ENCODE measurements around the gene ATP9A.

GRCh38 chr20:51687108-51687507 lies 81.1 kb downstream of the ATP9A start:
- TF ChIP-seq, protein P1, sequence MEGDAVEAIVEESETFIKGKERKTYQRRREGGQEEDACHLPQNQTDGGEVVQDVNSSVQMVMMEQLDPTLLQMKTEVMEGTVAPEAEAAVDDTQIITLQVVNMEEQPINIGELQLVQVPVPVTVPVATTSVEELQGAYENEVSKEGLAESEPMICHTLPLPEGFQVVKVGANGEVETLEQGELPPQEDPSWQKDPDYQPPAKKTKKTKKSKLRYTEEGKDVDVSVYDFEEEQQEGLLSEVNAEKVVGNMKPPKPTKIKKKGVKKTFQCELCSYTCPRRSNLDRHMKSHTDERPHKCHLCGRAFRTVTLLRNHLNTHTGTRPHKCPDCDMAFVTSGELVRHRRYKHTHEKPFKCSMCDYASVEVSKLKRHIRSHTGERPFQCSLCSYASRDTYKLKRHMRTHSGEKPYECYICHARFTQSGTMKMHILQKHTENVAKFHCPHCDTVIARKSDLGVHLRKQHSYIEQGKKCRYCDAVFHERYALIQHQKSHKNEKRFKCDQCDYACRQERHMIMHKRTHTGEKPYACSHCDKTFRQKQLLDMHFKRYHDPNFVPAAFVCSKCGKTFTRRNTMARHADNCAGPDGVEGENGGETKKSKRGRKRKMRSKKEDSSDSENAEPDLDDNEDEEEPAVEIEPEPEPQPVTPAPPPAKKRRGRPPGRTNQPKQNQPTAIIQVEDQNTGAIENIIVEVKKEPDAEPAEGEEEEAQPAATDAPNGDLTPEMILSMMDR (IDR thresholded peaks at IDR 0.05; ENCODE audit: low read depth, low read length, missing input control): no peak
- TF ChIP-seq TAF1 (conservative IDR thresholded peaks at IDR 0.05): no peak
- no peak for TF ChIP-seq EGR1 (IDR thresholded peaks at IDR 0.05; ENCODE audit: low read depth in 2 of 2)
- TF ChIP-seq ZBTB33 (IDR thresholded peaks at IDR 0.05): no peak
- no peak for TF ChIP-seq YY1 (IDR thresholded peaks at IDR 0.05)
- TF ChIP-seq, protein P2, sequence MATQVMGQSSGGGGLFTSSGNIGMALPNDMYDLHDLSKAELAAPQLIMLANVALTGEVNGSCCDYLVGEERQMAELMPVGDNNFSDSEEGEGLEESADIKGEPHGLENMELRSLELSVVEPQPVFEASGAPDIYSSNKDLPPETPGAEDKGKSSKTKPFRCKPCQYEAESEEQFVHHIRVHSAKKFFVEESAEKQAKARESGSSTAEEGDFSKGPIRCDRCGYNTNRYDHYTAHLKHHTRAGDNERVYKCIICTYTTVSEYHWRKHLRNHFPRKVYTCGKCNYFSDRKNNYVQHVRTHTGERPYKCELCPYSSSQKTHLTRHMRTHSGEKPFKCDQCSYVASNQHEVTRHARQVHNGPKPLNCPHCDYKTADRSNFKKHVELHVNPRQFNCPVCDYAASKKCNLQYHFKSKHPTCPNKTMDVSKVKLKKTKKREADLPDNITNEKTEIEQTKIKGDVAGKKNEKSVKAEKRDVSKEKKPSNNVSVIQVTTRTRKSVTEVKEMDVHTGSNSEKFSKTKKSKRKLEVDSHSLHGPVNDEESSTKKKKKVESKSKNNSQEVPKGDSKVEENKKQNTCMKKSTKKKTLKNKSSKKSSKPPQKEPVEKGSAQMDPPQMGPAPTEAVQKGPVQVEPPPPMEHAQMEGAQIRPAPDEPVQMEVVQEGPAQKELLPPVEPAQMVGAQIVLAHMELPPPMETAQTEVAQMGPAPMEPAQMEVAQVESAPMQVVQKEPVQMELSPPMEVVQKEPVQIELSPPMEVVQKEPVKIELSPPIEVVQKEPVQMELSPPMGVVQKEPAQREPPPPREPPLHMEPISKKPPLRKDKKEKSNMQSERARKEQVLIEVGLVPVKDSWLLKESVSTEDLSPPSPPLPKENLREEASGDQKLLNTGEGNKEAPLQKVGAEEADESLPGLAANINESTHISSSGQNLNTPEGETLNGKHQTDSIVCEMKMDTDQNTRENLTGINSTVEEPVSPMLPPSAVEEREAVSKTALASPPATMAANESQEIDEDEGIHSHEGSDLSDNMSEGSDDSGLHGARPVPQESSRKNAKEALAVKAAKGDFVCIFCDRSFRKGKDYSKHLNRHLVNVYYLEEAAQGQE (IDR thresholded peaks at IDR 0.05): no peak
- TF ChIP-seq SP1 (IDR thresholded peaks at IDR 0.05): no peak
- TF ChIP-seq MAX (IDR thresholded peaks at IDR 0.05): no peak
- no peak for TF ChIP-seq ATF3 (IDR thresholded peaks at IDR 0.05)
- no peak for TF ChIP-seq RAD21 (IDR thresholded peaks at IDR 0.05)
- no peak for TF ChIP-seq JUND (IDR thresholded peaks at IDR 0.05)

All from liver (tissue), 3 donors.